GM23338 (cell line): Measurements from ENCODE around the gene RAD50. TPM values are rescaled to one million over a fixed set of nuclear protein-coding genes. Genes with fewer than 3 reads are reported as not detected.

Experiments
- ATAC-seq: fragments of 200-7000 bp; cut with Tn5 transposase; 3 replicates; pipeline ENCODE4 v1.9.1; 2020
- DNase-seq: peaks from one replicate; pipeline ENCODE4 v3.0.0-alpha.2; 2015; ENCODE audit warnings: low spot score
- H2AFZ ChIP-seq: fragments of 200-600 bp; sonication (generic); 2 replicates; pipeline ENCODE4 v1.8.0; 2016; ENCODE audit warnings: antibody characterized with exemption, mild to moderate bottlenecking, moderate library complexity
- H3F3A ChIP-seq: fragments of 200-600 bp; sonication (generic); replicated peaks from 2 replicates; pipeline ENCODE4 v1.8.0; 2017; ENCODE audit warnings: antibody characterized with exemption, mixed run types, low read depth
- H3K27ac ChIP-seq: fragments of 200-600 bp; sonication (generic); 2 replicates; pipeline ENCODE4 v1.6.1; 2016; ENCODE audit warnings: low read depth
- H3K27me3 ChIP-seq: fragments of 200-600 bp; sonication (generic); 2 replicates; pipeline ENCODE4 v1.8.0; 2016; ENCODE audit warnings: mild to moderate bottlenecking, mixed run types, moderate library complexity; ENCODE audit not compliant: insufficient read depth
- H3K36me3 ChIP-seq: fragments of 200-600 bp; sonication (generic); 2 replicates; pipeline ENCODE4 v1.8.0; 2016; ENCODE audit warnings: mild to moderate bottlenecking; ENCODE audit not compliant: insufficient read depth
- H3K4me1 ChIP-seq: fragments of 200-600 bp; sonication (generic); 2 replicates; pipeline ENCODE4 v1.8.0; 2016; ENCODE audit warnings: mild to moderate bottlenecking, moderate library complexity; ENCODE audit not compliant: insufficient read depth
- H3K4me2 ChIP-seq: fragments of 200-600 bp; sonication (generic); 2 replicates; pipeline ENCODE4 v1.7.1; 2017; ENCODE audit warnings: mixed run types
- H3K4me3 ChIP-seq: fragments of 200-600 bp; sonication (generic); 2 replicates; pipeline ENCODE4 v1.6.1; 2016; ENCODE audit warnings: mixed run types
- H3K79me2 ChIP-seq: fragments of 200-600 bp; sonication (generic); replicated peaks from 2 replicates; pipeline ENCODE4 v1.8.0; 2017; ENCODE audit warnings: mild to moderate bottlenecking; ENCODE audit not compliant: insufficient read depth
- H3K9me2 ChIP-seq: fragments of 200-600 bp; sonication (generic); 2 replicates; pipeline ENCODE4 v1.8.0; 2017; ENCODE audit not compliant: insufficient read depth
- H4K20me1 ChIP-seq: fragments of 200-600 bp; sonication (generic); replicated peaks from 2 replicates; pipeline ENCODE4 v1.8.0; 2017; ENCODE audit warnings: mild to moderate bottlenecking; ENCODE audit not compliant: insufficient read depth
- H3K27ac Mint-ChIP-seq: 2 replicates; pipeline ENCODE4 v1.8.0; 2020; ENCODE audit warnings: inconsistent platforms, mild to moderate bottlenecking, moderate library complexity, mixed read lengths
- H3K27me3 Mint-ChIP-seq: 3 replicates; pipeline ENCODE4 v1.8.0; 2022; ENCODE audit warnings: low read depth, mild to moderate bottlenecking, moderate library complexity, mixed read lengths, inconsistent platforms; ENCODE audit not compliant: insufficient read depth, poor library complexity
- H3K36me3 Mint-ChIP-seq: 3 replicates; pipeline ENCODE4 v1.8.0; 2021; ENCODE audit warnings: low read depth, mild to moderate bottlenecking, inconsistent platforms, moderate library complexity, mixed read lengths
- H3K4me1 Mint-ChIP-seq: 3 replicates; pipeline ENCODE4 v1.8.0; 2020; ENCODE audit warnings: mild to moderate bottlenecking, inconsistent platforms, mixed read lengths
- H3K4me3 Mint-ChIP-seq: 3 replicates; pipeline ENCODE4 v1.8.0; 2021; ENCODE audit warnings: moderate library complexity, mild to moderate bottlenecking, inconsistent platforms, mixed read lengths
- H3K9me3 Mint-ChIP-seq: 3 replicates; pipeline ENCODE4 v1.8.0; 2020; ENCODE audit warnings: moderate library complexity, mild to moderate bottlenecking, inconsistent platforms, mixed read lengths
- CTCF ChIP-seq, 2 experiments: fragments of 200-600 bp in 1 of 2; sonication (generic) in 1 of 2; conservative IDR thresholded peaks; 2 replicates each; pipeline versions ENCODE4 v1.5.1 to v1.6.1; 2016 to 2017; ENCODE audit warnings: antibody characterized with exemption in 2 of 2, low read depth in 2 of 2, mild to moderate bottlenecking in 2 of 2, moderate library complexity in 1 of 2
- EZH2 ChIP-seq: fragments of 200-600 bp; sonication (generic); IDR thresholded peaks from one replicate; pipeline ENCODE4 v1.8.0; 2017; ENCODE audit warnings: antibody characterized with exemption, mild to moderate bottlenecking, low read depth; ENCODE audit not compliant: unreplicated experiment
- ZNF114 ChIP-seq: fragments of 250-450 bp; sonication (Bioruptor Pico); IDR thresholded peaks from 2 replicates; pipeline ENCODE4 v1.5.0; 2020; ENCODE audit warnings: mild to moderate bottlenecking, moderate library complexity
- ZNF462 ChIP-seq: fragments of 250-450 bp; sonication (Bioruptor Pico); IDR thresholded peaks from 2 replicates; pipeline ENCODE4 v1.5.0; 2020; ENCODE audit warnings: mild to moderate bottlenecking, moderate library complexity
- polyA plus RNA-seq: library from polyadenylated mRNA; unstranded; fragments of >200 nt; fragmentation: Nextera tagmentation; extraction: Ambion mirVana; gene quantifications from 2 replicates; pipeline ENCODE4 v1.2.1, GENCODE V29; 2016
- total RNA-seq: library from RNA; depleted of rRNA; stranded (reverse); fragments of >200 nt; shearing (Covaris generic); gene quantifications from 2 replicates; pipeline ENCODE4 v1.2.3, GENCODE V29; 2014

RAD50 gene
- total and polyA plus RNA-seq, 2 experiments from 2014 or later = 27.0 to 52.2 TPM

GRCh38 chr5:132673939-132674630, 117.3 kb downstream of the RAD50 start, which contains the start of gene IL4:
Gene IL4 (plus strand): TSS chr5:132673989. CDS start chr5:132674051, 62 bp downstream.
- Mint-ChIP-seq H3K4me1 (peaks cover 3% of the 10 kb centered on the region; the same call in 1 of the 3 replicates), H3K36me3 (no peaks in the 10 kb centered on the region; the same call in 2 of the 3 replicates), H3K27ac (no peak within 1 kb of the TSS), H3K27me3 (peaks cover 2% of the 10 kb centered on the region), H3K9me3 (no peaks in the 10 kb centered on the region; the same call in 2 of the 3 replicates), H3K4me3 (no peak within 1 kb of the TSS; the same call in 2 of the 3 replicates)
- no peak within 1 kb of the TSS for H3K4me3 ChIP-seq
- no peaks in the 10 kb centered on the region for H3K4me1 ChIP-seq
- TF ChIP-seq ZNF462 = no peak
- no peak for TF ChIP-seq ZNF114
- no peak for TF ChIP-seq CTCF (conservative IDR thresholded peaks at IDR 0.05; ENCODE audit: low read depth in 2 of 2)
- no peak for TF ChIP-seq EZH2
- H3K27me3 ChIP-seq = no peaks in the 10 kb centered on the region
- no peak within 1 kb of the TSS for H3K27ac ChIP-seq
- ATAC-seq (no peak), DNase-seq (no peak)
- no peaks in the 10 kb centered on the region for H3F3A ChIP-seq
- H4K20me1 ChIP-seq = no peaks in the 10 kb centered on the region
- H3K9me2 ChIP-seq = peaks cover 2% of the 10 kb centered on the region; the same call in 1 of the 2 replicates
- no peaks in the 10 kb centered on the region for H3K36me3 ChIP-seq
- H3K79me2 ChIP-seq = no peaks in the 10 kb centered on the region
- H2AFZ ChIP-seq = peak within 1 kb of the TSS; percentile 76; the same call in 1 of the 2 replicates
- no peak within 1 kb of the TSS for H3K4me2 ChIP-seq
